Erythroblast (primary cell): ENCODE results near the gene ADGRV1.

ENCODE experiments used
- GATA1 ChIP-seq: IDR thresholded peaks from 2 replicates; pipeline ENCODE4 v1.6.1; 2011; ENCODE audit warnings: low read depth, mild to moderate bottlenecking, control low read depth, low read length, moderate library complexity
- POLR2A ChIP-seq: IDR thresholded peaks from 2 replicates; pipeline ENCODE4 v1.6.1; 2011; ENCODE audit warnings: mild to moderate bottlenecking, low read length

DNA sequence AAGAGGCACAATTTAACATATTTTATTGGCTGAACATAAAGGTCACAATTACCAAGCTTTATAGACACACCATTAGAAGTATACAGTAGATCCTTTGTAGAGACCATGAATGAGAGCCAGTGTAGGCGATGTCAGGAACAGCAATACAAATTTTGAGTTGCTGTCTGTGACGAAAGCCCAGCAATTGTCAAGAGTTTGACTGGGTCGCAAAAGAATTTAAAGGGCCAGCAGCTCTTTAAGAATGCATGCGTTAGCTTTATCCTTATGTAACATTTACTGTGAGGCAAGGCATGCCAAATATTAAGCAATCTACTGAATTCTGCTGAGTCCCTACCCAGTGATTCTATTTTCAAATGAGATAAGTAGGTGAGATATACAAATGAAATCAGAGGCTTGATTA is 587.6 kb downstream of the ADGRV1 start:
- no peak for TF ChIP-seq POLR2A
- TF ChIP-seq GATA1, result no peak
